Stomach (tissue), 4 donors: ENCODE measurements around the gene ROBO2.

Experiments
- CTCF ChIP-seq, 7 experiments: fragments of 450-650 bp in 4 of 7; fragments of 200-600 bp in 3 of 7; sonication (generic) in 3 of 7; IDR thresholded peaks; one replicate each; pipeline ENCODE4 v1.5.1; 2016 to 2019; ENCODE audit warnings: antibody characterized with exemption in 7 of 7, control low read depth in 2 of 7, mild to moderate bottlenecking in 1 of 7
- POLR2A ChIP-seq, 4 donors: fragments of 450-650 bp; IDR thresholded peaks; one replicate each; pipeline ENCODE4 v1.6.1; 2016; ENCODE audit warnings: antibody characterized with exemption in 4 of 4, control low read depth in 2 of 4, mild to moderate bottlenecking in 1 of 4, moderate library complexity in 1 of 4
- POLR2AphosphoS5 ChIP-seq, 3 donors: sonication (generic); formaldehyde crosslinking; IDR thresholded peaks; one replicate each; pipeline ENCODE4 v1.6.1; 2016; ENCODE audit warnings: antibody characterized with exemption in 3 of 3

GRCh38 chr3:77652624-77653023 is 612.7 kb downstream of the ROBO2 start:
- TF ChIP-seq CTCF (IDR thresholded peaks at IDR 0.05) (no peak), POLR2AphosphoS5 (IDR thresholded peaks at IDR 0.05) (no peak), POLR2A (IDR thresholded peaks at IDR 0.05) (no peak)
